Ecto neural progenitor cell (in vitro differentiated cells): ENCODE results near the gene RBP5.

Experiments used
- DNase-seq: peaks from one replicate; pipeline ENCODE4 v3.0.0-alpha.2; 2018; ENCODE audit warnings: low spot score

RBP5 gene

GRCh38 chr12:7101047-7101693, 27.5 kb downstream of the RBP5 start:
- DNase-seq, result no peak

GRCh38 chr12:7100239-7100638, 28.4 kb downstream of the RBP5 start:
- DNase-seq, result no peak

GRCh38 chr12:7099290-7099996, 29.2 kb downstream of the RBP5 start:
- no peak for DNase-seq

DNA sequence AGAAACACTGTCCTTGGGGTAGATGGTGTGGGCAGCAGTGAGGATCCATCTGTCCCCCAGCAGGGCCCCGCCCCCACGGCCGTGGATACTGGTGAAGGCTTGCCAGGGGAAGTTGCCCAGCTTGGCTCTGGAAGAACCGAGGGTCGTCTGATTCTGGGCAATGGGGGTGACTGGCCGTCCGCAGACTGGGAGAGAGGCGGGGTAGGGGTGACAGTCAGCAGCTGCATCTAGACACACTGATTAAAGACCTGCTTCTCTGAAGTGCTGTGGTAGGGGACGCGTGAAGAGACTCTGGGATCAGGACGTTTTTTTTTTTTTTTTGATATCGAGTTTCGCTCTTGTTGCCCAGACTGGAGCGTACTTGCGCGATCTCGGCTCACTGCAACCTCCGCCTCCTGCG, 31.7 kb downstream of the RBP5 start:
- DNase-seq, result no peak

- DNase-seq, result no peak
These were observed 32.4 kb downstream of the RBP5 start for GRCh38 chr12:7096006-7096932.

DNA sequence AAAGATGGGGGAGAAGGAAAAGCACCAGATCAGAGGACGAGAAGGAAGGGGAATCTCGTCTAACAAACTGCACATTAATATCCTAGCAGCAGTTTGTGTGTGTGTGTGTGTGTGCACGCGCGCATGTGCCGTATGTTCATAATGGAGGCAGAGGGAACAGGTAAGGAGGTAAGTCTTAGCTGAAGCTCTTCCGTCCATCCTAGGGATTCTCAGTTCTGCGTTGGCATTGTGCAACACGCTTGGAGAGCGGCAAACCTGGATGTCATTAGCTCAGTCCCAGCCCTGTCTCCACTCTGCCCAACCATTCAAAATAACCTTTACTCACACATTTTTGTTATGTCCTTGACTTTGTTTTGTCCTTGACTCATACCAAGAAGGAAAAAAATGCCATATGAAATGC, 34.8 kb downstream of the RBP5 start:
- no peak for DNase-seq

DNA sequence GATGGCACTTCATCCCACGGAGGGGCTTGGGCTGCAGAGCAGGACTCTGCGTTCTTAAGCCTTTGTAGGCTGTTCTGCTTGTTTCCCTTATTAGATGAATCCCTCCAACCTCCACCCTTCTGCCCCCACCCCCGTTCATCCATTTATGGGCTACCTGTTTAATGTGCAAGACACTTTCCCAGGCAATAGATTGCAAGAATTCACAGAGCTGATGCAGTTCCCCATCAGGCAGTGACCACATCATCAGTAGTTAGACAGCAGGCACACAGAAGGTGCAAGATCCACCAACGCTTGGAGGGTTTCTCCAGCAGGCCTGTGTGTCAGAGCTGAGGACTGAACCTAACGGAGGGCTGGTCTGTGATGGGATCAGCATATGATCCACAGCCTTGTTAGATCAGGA, 35.2 kb downstream of the RBP5 start:
- no peak for DNase-seq

DNA sequence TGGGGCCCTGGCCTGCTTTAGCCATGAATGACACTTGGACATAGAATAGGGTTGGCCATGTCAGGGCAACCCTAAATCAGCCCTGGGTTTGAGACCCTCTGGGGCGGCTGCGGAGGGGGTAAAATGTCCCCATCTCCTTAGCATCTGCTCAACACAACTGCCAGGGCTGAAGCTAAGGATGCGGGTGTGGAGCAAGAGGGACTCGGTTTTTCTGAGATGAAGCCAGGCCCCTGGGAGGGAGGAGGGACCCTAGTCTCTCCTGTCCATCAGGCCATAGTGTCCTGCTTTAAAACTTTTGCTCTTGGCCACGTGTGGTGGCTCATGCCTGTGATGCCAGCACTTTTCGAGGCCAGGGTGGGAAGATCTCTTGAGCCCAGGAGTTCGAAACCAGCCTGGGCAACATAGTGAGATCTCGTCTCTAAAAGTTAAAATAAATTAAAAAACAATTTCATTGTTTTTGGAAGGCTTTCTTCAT, 35.7 kb downstream of the RBP5 start:
- no peak for DNase-seq

GRCh38 chr12:7092229-7092985, 36.3 kb downstream of the RBP5 start, which contains the start of gene C1R:
C1R (minus strand) TSS chr12:7092445; CDS start chr12:7092388, 57 bp downstream.
- DNase-seq, result peak; percentile 80

DNA sequence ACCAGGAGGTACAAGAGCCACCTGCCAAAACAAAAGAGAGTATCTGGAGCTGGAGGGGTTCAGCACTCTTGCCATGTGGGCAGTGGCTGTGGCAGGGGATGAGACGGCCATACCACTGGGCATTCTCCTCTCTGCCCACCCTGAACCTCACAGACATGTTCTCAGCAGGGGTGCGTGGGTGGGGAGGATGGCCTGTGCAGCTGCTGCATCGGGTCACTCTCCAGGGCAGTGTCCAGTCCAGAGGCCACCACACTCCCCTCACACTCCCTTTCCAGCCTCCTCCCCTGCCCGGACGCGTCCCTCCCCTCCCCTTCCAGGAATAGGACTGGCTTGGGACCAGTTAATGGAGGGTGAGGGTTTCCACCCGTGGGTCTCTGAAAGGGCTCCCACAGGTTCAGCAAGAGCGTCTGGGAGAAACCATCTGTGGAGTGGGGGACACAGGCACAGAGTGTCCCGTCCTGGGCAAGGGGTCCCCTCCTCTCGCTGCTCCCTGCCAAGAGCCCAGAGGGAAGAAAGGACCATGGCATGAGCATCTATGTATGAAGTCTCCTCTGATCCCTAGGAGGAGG, 36.9 kb downstream of the RBP5 start:
- no peak for DNase-seq

DNA sequence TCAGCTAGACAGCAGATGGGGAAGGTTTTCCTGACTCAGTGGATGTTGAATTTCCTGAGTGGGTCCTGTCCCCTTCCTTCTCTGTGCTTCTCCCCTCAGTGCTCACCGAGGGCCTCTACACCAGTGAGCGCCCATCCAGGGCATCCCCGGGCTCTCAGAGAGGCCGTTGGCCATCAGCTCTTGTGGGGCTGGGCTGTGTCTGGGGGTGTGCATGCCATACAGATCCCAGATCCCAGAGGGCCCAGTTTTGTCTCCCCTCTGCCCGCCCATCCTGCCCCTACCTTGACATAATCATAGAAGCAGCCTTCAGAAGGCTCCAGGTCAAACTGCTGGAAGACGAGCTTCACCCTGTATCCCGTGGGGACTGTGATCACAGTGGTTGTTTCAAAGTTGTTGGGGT, 37.5 kb downstream of the RBP5 start:
- DNase-seq, result no peak

DNA sequence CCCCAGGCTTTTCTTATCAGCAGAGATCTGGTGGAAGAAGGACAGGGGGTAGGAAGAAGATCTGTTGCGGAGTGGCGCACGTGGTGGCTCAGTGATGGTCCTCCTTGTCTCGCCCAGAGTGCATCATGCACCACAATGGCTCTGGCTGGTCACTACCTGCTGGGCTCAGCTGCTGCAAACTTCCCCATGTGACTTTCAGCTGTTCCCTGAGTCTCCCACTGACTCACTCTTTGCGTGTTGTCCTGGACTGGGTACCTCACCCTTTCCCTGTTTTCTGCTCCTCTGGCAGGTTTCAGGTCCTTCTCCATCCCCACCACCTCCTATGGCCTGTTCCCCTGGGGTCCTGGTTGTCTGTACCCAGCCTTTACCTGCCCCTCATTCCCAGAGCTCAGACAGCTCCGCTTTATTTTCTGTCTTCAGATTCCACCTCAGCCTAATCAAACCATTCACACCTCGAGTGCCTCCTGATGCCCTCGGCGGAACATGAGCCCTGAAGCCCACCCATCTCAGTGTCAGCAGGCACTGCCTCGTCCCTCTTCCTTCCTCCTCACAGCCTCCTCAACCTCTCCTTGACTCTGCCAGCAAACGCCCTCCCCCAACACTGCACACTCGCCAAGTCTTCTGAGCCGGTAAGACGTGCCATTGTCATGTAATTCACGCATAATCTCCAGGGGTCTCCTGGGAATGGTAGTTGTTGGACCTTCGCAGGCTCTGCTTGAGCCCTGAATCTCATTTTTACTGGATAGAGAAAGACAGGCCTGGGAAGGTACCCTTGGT, 38.3 kb downstream of the RBP5 start:
- no peak for DNase-seq

DNA sequence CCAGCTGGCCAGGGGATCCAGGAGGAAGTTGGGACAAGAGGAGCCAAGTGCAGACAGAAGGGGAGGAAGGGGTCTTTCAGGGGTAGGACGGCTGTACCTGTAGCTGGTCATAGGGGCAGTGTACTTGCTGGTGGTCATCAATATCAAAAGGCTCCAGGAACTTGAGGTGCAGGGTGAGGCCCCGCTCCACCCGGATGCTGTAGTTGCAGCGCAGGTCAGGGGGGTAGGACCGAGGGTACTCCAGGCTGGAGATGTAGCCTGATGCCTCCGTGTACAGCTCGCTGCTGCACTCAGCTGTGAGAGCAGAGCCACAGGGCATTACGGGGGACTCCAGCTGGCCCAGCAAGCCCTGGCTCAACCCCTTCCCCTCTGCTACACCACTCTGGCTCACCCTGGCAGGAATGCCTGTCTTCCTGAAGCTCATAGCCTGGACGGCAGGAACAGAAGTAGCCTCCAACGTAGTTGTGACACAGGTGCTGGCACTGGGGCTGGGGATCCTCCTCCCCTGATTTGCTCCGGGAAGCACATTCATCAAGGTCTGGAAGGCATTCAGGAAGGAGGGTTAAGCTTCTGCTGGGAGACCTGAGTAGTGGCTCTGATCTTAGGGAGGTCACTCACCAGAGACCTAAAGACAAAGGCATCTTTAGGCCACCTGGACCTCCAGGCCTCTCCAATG, 39.4 kb downstream of the RBP5 start:
- no peak for DNase-seq

DNA sequence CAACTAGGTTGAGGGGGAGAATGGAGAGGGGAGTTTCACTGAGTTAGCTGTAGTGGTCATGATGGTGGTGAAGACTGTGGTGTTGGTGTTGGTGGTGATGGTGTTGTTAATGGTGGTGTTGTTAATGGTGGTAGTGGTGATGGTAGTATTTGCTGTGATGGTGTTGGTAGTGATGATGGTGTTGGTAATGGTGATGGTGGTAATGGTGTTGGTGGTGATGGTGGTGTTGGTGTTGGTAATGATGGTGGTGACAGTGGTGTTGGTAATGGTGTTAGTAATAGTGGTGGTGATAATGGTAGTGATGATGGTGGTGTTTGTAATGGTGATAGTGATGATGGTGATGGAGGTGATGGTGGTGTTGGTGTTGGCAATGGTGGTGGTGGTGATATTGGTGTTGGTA, 45.6 kb downstream of the RBP5 start:
- no peak for DNase-seq

- no peak for DNase-seq
These were observed 47.7 kb downstream of the RBP5 start for GRCh38 chr12:7081037-7081436.

GRCh38 chr12:7079826-7080125, 48.9 kb downstream of the RBP5 start:
- DNase-seq, result no peak

- DNase-seq, result no peak
These were observed 50.5 kb downstream of the RBP5 start for GRCh38 chr12:7078163-7078562.

- DNase-seq, result no peak
These were observed 52.2 kb downstream of the RBP5 start for GRCh38 chr12:7076493-7076892.

DNA sequence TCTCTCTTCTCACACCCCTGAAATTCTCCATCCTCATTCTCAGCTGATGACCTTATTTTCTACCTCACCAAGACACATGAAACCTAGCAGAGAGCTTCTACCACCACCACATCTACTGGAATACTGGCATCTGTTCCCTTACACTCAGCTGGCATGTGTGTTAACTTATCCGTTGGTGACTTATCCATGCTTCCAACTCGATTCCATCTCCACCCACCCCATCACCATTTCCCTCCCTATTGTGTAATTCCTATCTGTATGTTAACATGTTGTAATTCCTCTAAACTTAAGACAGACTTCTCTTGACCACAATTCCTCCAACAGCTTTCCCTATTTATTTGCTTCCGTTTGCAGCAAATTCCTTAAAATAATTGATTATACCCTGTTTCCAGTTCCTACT, 52.8 kb downstream of the RBP5 start:
- no peak for DNase-seq

DNA sequence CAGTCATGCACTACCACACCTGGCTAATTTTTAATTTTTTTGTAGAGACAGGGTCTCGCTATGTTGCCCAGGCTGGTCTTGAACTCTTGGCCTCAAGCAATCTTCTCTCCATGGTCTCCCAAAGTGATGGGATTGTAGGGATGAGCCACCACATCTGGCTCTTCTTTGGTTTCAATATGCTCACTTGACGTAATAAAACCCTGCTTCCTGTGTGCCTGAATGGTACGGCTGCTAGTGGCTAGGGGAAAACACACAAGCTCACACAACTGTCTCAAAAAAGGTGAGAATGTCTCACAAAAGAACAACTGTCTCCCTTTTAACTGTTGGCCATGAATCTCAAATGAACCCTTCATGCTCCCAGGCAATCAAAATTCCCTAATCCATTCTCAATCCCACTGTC, 53.2 kb downstream of the RBP5 start:
- DNase-seq, result no peak
